Osteocyte (in vitro differentiated cells): ENCODE measurements around the gene ERN1. TPM values are rescaled to one million over a fixed set of nuclear protein-coding genes. Genes with fewer than 3 reads are reported as not detected.
A peak's percentile ranks its signal among the peaks of the same experiment; 100 is the strongest.

Experiments
- DNase-seq: peaks from one replicate; pipeline ENCODE4 v3.0.0; 2021; ENCODE audit warnings: mixed read lengths; ENCODE audit not compliant: unreplicated experiment; ENCODE audit errors: extremely low spot score
- H3K27ac Mint-ChIP-seq: one replicate; pipeline ENCODE4 v1.8.0; 2021; ENCODE audit warnings: mild to moderate bottlenecking, mixed read lengths; ENCODE audit not compliant: unreplicated experiment
- H3K27me3 Mint-ChIP-seq: one replicate; pipeline ENCODE4 v1.8.0; 2021; ENCODE audit warnings: mixed read lengths; ENCODE audit not compliant: unreplicated experiment
- H3K36me3 Mint-ChIP-seq: one replicate; pipeline ENCODE4 v1.8.0; 2021; ENCODE audit warnings: mixed read lengths; ENCODE audit not compliant: unreplicated experiment
- H3K4me1 Mint-ChIP-seq: one replicate; pipeline ENCODE4 v1.8.0; 2021; ENCODE audit warnings: mixed read lengths; ENCODE audit not compliant: unreplicated experiment
- H3K4me3 Mint-ChIP-seq: one replicate; pipeline ENCODE4 v1.8.0; 2021; ENCODE audit warnings: mild to moderate bottlenecking, moderate library complexity, mixed read lengths; ENCODE audit not compliant: unreplicated experiment
- H3K9me3 Mint-ChIP-seq: one replicate; pipeline ENCODE4 v1.8.0; 2021; ENCODE audit warnings: mixed read lengths; ENCODE audit not compliant: unreplicated experiment
- total RNA-seq: library from RNA; stranded (reverse); gene quantifications from 2 replicates; pipeline ENCODE4 v1.2.1, GENCODE V29; 2021
- TF ChIP-seq, protein P1 (sequence below): fragments of 200-600 bp; sonication (generic); IDR thresholded peaks from 2 replicates; pipeline ENCODE4 v1.5.0; 2021; ENCODE audit warnings: antibody characterized with exemption, mild to moderate bottlenecking, moderate library complexity

ERN1 gene
- total RNA-seq, 1 donor from 2014 or later: 21.4 TPM

DNA sequence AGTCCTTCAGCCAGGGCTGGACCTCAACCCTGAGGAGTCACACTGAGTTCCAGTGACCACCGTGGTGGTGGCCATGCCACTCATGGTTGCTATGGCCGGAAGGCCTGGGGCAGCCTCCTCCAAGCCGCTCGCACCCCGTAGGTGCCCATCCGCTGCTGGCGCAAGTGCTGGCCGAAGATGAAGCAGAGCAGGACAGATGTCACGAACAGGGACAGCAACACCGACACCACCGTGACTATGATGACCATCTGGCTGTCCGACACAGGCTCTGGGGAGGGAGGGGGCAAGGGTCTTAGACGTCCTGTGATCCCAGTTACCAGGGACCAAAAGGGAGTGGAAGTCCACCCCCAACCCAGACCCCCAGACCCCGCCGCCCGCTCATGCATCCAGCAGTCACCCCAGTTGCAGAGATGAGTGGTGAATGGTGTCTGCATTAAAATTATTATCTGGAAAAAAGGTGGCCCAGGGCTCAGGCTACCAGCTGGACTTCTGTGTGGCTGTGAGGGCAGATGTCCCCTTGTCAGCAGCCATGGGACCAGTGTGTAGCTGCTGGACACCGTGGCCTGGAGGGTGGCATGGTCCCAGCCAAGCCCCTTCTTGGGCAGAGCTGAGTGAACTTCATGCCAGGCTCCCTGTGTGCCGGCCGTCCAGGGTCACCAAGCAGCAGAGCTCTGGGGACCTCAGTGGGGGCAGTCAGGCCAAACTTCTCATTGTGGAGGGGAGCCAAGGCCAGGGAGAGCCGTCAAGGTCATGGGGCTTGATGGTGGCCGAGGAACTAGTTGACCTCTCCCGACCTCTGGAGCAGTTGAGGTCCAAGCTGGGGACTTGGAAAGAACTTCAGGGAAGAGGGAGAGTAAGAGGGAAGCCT lies 127.1 kb downstream of the ERN1 start:
- Mint-ChIP-seq H3K27ac (no peak overlapping the region), H3K4me1 (peaks cover 10% of the 10 kb centered on the region), H3K4me3 (no peak overlapping the region), H3K27me3 (peaks cover under 1% of the 10 kb centered on the region), H3K9me3 (no peaks in the 10 kb centered on the region), H3K36me3 (no peaks in the 10 kb centered on the region)
- TF ChIP-seq, protein P1, sequence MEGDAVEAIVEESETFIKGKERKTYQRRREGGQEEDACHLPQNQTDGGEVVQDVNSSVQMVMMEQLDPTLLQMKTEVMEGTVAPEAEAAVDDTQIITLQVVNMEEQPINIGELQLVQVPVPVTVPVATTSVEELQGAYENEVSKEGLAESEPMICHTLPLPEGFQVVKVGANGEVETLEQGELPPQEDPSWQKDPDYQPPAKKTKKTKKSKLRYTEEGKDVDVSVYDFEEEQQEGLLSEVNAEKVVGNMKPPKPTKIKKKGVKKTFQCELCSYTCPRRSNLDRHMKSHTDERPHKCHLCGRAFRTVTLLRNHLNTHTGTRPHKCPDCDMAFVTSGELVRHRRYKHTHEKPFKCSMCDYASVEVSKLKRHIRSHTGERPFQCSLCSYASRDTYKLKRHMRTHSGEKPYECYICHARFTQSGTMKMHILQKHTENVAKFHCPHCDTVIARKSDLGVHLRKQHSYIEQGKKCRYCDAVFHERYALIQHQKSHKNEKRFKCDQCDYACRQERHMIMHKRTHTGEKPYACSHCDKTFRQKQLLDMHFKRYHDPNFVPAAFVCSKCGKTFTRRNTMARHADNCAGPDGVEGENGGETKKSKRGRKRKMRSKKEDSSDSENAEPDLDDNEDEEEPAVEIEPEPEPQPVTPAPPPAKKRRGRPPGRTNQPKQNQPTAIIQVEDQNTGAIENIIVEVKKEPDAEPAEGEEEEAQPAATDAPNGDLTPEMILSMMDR: no peak
- DNase-seq: no peak

DNA sequence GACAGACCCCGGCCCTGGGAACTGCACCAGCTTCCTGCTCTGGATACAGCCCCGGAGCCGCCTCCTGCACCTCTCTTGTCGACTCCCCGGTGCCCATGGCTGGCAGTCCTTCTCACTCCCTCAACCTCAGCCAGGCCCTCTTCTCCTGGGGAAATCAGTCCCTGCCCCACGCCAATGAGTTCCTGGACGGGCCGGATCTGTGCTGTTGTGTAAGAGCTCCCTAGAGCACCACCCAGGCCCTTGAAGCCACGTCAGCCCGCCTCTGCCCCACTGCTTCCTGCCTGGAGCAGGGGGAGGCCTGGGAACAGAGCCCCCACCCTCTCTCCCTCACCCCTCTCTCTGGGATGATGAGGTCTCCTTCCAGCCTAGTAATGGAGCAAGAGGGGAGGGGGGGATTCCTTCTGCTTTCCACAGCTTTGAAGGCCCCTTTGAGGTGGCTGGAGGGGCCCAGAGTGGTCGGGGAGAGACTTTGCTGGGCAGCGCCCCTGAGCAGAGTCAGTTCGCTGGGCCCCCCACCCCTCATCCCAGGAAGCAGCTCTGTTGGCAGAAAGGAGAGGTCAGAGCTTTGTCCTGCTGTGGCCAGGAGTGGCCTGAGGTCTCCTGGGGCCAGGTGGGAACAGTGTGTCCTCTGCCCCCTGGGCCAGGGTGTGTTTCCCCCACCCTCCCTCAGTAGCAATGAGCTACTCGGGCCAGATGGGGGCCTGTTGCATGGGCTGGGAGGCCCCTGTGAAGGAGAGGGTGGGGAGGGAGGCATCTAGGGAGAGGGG lies 128.0 kb downstream of the ERN1 start:
- H3K4me1 Mint-ChIP-seq: peaks cover 13% of the 10 kb centered on the region
- no peaks in the 10 kb centered on the region for H3K9me3 Mint-ChIP-seq
- H3K27ac Mint-ChIP-seq: no peak overlapping the region
- no peak overlapping the region for H3K4me3 Mint-ChIP-seq
- H3K27me3 Mint-ChIP-seq: peaks cover 10% of the 10 kb centered on the region
- TF ChIP-seq, protein P1: no peak
- H3K36me3 Mint-ChIP-seq: no peaks in the 10 kb centered on the region
- DNase-seq: no peak

DNA sequence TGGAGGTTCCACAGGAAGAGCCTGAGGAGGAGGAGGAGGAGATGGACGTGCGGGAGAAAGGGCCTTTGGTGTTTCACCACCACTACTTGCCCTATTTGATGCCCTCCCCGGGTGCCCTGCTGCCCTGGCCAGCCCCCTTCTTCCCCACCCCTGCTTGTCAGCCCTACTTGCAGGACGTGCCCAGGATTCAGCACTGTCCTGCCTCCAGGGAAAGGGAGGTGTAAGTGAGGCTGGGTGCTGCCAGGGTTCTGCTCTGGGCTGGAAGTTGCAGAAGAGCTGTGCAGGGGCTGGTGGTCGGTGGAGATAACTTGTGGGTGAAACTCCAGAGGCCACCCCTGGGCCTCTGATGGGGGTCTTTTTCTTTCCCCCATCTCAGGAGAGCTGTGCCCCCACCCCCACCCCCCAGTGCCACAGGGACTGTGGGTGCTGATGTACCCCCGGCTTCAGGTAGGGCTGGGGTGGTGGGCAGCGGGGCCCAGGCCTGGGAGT lies 128.8 kb downstream of the ERN1 start:
- Mint-ChIP-seq H3K36me3 (no peaks in the 10 kb centered on the region), H3K27ac (no peak overlapping the region), H3K9me3 (no peaks in the 10 kb centered on the region), H3K4me3 (no peak overlapping the region), H3K4me1 (peaks cover 13% of the 10 kb centered on the region), H3K27me3 (peaks cover 18% of the 10 kb centered on the region)
- no peak for DNase-seq
- TF ChIP-seq, protein P1: no peak

DNA sequence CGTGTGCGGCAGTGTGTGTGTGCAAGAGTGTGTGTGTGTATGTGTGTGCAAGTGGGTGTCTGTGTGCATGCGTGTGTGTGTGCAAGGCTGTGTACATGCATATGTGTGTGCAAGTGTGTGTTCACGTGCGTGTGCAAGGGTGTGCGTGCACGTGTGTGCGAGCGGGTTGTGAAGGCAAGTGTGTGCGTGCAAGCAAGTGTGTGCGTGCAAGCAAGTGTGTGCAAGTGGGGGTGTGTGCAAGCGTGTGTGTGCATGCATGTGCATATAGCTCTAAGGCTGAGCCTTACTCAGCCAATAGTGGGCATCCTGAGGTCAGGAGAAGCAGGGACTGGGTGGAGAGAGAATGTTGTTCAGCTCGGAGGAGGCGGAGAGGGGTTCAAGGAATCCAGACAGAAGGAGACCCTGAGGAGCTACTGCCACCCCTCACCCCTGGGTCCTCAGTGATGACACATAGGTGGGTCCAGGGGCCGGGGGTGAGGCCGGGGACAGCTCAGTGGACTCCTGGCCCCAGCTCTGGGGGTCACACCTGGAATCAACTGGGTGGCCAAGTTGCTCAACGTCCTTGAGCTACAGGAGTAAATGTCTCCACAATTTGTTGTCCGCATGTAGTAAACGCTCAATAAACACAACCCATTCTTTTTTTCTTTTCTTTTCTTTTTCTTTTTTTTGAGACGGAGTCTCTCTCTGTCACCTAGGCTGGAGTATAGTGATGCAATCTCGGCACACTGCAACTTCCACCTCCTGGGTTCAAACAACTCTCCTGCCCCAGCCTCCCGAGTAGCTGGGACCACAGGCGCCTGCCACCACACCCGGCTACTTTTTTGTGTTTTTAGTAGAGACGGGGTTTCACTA lies 130.0 kb downstream of the ERN1 start:
- Mint-ChIP-seq H3K4me3 (peak overlapping the region; percentile 1), H3K27ac (no peak overlapping the region), H3K9me3 (no peaks in the 10 kb centered on the region), H3K4me1 (peaks cover 8% of the 10 kb centered on the region), H3K36me3 (no peaks in the 10 kb centered on the region), H3K27me3 (peaks cover 26% of the 10 kb centered on the region)
- TF ChIP-seq, protein P1: no peak
- DNase-seq: no peak
